ENCODE results near the gene RPN2. TPM values are rescaled to one million over a fixed set of nuclear protein-coding genes. Genes with fewer than 3 reads are reported as not detected.

Gene RPN2
- total and polyA plus RNA-seq, 2 donors (not counting 1 experiment from before 2014, with no cell fraction given) = 80.2 to 87.3 TPM

DNA sequence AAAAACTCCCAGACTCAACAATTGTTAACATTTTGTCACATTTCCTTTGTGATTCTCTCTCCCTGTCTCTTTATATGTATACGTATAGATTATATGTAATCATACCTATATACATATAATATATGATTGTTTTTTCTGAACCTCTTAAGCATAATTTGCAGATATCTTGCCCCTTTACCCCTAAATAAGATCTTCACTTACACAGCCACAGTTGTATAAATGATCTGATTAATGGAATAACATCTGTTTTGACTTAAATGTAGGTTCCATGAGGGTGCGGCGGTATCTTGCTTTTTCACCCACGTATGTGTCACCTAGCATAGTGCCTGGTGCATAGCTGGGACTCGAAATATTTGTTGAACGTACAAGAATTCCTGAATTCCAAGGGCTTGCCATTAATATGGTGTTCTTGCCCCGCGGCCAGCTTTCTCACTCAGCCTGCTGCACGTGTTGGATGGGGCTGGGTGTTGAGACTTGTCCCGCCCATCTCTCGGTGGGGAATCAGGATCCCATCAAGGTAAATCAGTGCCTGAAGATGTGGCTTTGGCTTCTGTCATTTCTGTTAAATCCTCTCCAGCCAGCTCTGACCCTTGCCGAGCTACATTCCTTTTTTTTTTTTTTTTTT lies 99.9 kb downstream of the RPN2 start:
- 98% methylated on average over 10 of the region's 12 CpGs for WGBS (ENCODE audit: insufficient coverage)
- Histone ChIP-seq H4K20me1 (ENCODE audit: control insufficient read depth, insufficient read depth, low read length, poor library complexity, severe bottlenecking) (no peaks in the 10 kb centered on the region), H3K36me3 (replicated peaks in 1 of 2; ENCODE audit: control extremely low read depth in 1 of 2, control insufficient read depth in 1 of 2, extremely low read depth in 1 of 2, insufficient read depth in 2 of 2, low read length in 1 of 2) (no peaks in the 10 kb centered on the region), H3K4me3 (ENCODE audit: control extremely low read depth in 1 of 5, extremely low read depth in 1 of 5, insufficient read depth in 1 of 5, low read depth in 2 of 5, low read length in 4 of 5) (no peak overlapping the region), H3K4me2 (replicated peaks; ENCODE audit: low read depth, low read length, poor library complexity, severe bottlenecking) (no peak overlapping the region), H2AFZ (ENCODE audit: insufficient read depth, low read depth, low read length, poor library complexity, severe bottlenecking) (no peak overlapping the region), H3K4me1 (ENCODE audit: control insufficient read depth in 2 of 2, insufficient read depth in 2 of 2, low read length in 2 of 2) (peaks cover 36 to 39% of the 10 kb centered on the region in 2 donors), H3K27ac (ENCODE audit: low read length in 2 of 2) (no peak overlapping the region), H3K27me3 (replicated peaks in 1 of 4; ENCODE audit: control extremely low read depth in 1 of 4, control insufficient read depth in 3 of 4, insufficient read depth in 4 of 4, low read length in 3 of 4) (no peaks in the 10 kb centered on the region), H3K9me3 (ENCODE audit: control extremely low read depth in 1 of 3, control insufficient read depth in 2 of 3, insufficient read depth in 1 of 3, low read length in 2 of 3) (no peaks in the 10 kb centered on the region), H3K9ac (ENCODE audit: low read length) (no peak overlapping the region), H3K79me2 (ENCODE audit: control insufficient read depth, insufficient read depth, low read length) (no peaks in the 10 kb centered on the region)
- H3K4me1 Mint-ChIP-seq = peaks cover 24% of the 10 kb centered on the region
- no peak overlapping the region for H3K27ac Mint-ChIP-seq
- TF ChIP-seq CTCF (IDR thresholded peaks at IDR 0.05) (no peak), EZH2 (IDR thresholded peaks at IDR 0.05; ENCODE audit: borderline replicate concordance, insufficient read depth, low read depth, low read length, poor library complexity, severe bottlenecking) (no peak)
- DNase-seq (no peak), ATAC-seq (ENCODE audit: low read depth) (no peak)
- intact Hi-C loops (cut with micrococcal nuclease) = no loop called here
- no peak overlapping the region for H3K4me3 Mint-ChIP-seq
- H3K9me3 Mint-ChIP-seq (ENCODE audit: insufficient read depth) = no peaks in the 10 kb centered on the region
- CTCF ChIA-PET = interaction anchor here (0.8 to 1.4 kb wide), 2 partner anchors 9 to 10 kb away, joined by 3 read pairs; no protein-coding TSS in a partner anchor
- POLR2A ChIA-PET = interaction anchor here (0.6 kb wide), 1 partner anchor 674 kb away, joined by 6 read pairs; no protein-coding TSS in a partner anchor
- H3K27me3 Mint-ChIP-seq = no peaks in the 10 kb centered on the region

DNA sequence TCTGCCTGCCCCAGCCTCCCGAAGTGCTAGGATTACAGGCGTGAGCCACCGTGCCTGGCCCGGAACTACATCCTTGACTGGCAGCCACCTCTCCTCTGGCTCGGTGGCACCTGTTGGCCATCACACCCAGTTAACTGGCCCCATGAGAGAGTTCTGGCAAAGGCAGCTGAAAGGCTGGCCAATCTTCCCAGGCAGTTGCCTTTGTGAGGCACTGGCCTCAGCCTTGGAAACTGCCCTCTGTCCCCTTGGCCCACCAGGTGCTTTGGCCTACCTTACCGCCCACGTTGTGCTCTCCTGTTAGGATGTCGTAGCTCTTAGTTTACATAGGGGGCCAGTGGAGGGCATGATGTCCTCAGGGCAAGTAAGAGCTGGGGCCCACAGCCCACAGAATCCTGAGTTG lies 100.7 kb downstream of the RPN2 start:
- POLR2A ChIA-PET = no interaction called here
- 84% methylated on average over 8 of the region's 8 CpGs for WGBS (ENCODE audit: insufficient coverage)
- H3K27ac Mint-ChIP-seq = no peak overlapping the region

More for the DNA sequence above, 100.7 kb downstream of the RPN2 start:
- Histone ChIP-seq H2AFZ (ENCODE audit: insufficient read depth, low read depth, low read length, poor library complexity, severe bottlenecking) (no peak overlapping the region), H4K20me1 (ENCODE audit: control insufficient read depth, insufficient read depth, low read length, poor library complexity, severe bottlenecking) (no peaks in the 10 kb centered on the region), H3K4me3 (ENCODE audit: control extremely low read depth in 1 of 5, extremely low read depth in 1 of 5, insufficient read depth in 1 of 5, low read depth in 2 of 5, low read length in 4 of 5) (no peak overlapping the region), H3K9me3 (ENCODE audit: control extremely low read depth in 1 of 3, control insufficient read depth in 2 of 3, insufficient read depth in 1 of 3, low read length in 2 of 3) (no peaks in the 10 kb centered on the region), H3K36me3 (replicated peaks in 1 of 2; ENCODE audit: control extremely low read depth in 1 of 2, control insufficient read depth in 1 of 2, extremely low read depth in 1 of 2, insufficient read depth in 2 of 2, low read length in 1 of 2) (no peaks in the 10 kb centered on the region), H3K4me2 (replicated peaks; ENCODE audit: low read depth, low read length, poor library complexity, severe bottlenecking) (no peak overlapping the region), H3K9ac (ENCODE audit: low read length) (no peak overlapping the region), H3K27ac (ENCODE audit: low read length in 2 of 2) (no peak overlapping the region), H3K79me2 (ENCODE audit: control insufficient read depth, insufficient read depth, low read length) (no peaks in the 10 kb centered on the region), H3K27me3 (replicated peaks in 1 of 4; ENCODE audit: control extremely low read depth in 1 of 4, control insufficient read depth in 3 of 4, insufficient read depth in 4 of 4, low read length in 3 of 4) (no peaks in the 10 kb centered on the region), H3K4me1 (ENCODE audit: control insufficient read depth in 2 of 2, insufficient read depth in 2 of 2, low read length in 2 of 2) (peaks cover 28 to 31% of the 10 kb centered on the region in 2 donors)
- H3K4me1 Mint-ChIP-seq = peaks cover 19% of the 10 kb centered on the region
- CTCF ChIA-PET = interaction anchor here (0.7 to 1.4 kb wide), 5 partner anchors 9 to 255 kb away, joined by 3 to 5 read pairs (median 3); no protein-coding TSS in a partner anchor
- ATAC-seq (ENCODE audit: low read depth) (no peak), DNase-seq (no peak)
- TF ChIP-seq EZH2 (IDR thresholded peaks at IDR 0.05; ENCODE audit: borderline replicate concordance, insufficient read depth, low read depth, low read length, poor library complexity, severe bottlenecking) (no peak), CTCF (IDR thresholded peaks at IDR 0.05) (no peak)
- intact Hi-C loops (cut with micrococcal nuclease) = no loop called here
- H3K27me3 Mint-ChIP-seq = no peaks in the 10 kb centered on the region
- H3K9me3 Mint-ChIP-seq (ENCODE audit: insufficient read depth) = no peaks in the 10 kb centered on the region
- no peak overlapping the region for H3K4me3 Mint-ChIP-seq

All from B cell (primary cell).